HG03103 (cell line): Measurements from ENCODE around the gene TNFRSF12A.
"Not testable (repeated sequence)": the region's sequence is repeated elsewhere in the genome, so short reads cannot be mapped to it uniquely, and the experiment has no call there.

Source experiments
- ATAC-seq: cut with Tn5 transposase; IDR thresholded peaks from one replicate; pipeline ENCODE4 v1.9.1; 2021; ENCODE audit warnings: low read depth; ENCODE audit not compliant: unreplicated experiment

TNFRSF12A gene

DNA sequence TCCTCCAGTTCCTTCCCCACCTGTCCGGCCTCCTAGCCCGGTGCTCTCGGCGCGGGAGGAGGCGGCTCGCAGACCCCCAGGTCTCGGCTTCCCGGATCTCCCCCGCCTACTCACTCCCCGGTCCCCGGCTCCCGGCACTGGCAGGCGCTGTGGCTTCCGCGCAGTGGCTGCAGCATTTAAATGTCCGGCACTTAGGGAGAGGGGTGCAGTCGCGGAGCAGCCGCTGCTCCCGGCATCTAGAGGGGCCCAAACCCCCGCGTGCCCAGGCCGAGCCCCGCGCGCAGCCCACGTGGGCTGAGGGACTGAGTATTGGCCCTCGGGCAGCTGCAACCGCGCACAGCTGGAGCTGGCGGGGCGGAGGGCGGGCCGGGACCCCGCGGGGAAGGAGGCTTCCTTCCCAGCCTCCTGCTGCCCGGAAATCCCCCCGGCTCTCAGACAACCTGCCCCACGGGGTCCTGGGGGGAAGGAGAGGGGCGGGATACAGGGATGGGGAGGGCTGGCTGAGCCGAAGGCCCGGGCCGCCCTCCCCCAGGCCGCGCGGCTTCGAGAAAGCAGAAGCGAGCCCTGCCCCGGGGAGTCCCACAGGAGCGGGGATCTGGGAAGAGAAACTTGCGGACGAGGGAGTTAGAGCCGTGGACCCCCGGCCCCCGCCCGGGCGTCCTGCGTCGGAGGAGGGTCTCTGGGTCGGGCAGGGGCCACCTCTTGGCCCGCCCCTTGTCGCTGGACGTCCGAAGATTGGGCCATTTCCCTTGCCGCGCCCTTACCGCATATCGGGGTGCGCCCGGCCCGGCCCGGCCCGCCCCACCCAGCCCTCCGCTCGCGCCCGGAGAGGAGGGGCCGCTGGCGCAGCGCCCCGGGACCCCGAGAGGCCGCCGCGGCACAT is 25.8 kb downstream of the TNFRSF12A start, which contains the start of gene MMP25:
TSS of gene MMP25 (plus strand) at position 804 of the 883 bp plus-strand sequence. CDS start 357 bp downstream, outside the sequence.
- ATAC-seq = no peak

DNA sequence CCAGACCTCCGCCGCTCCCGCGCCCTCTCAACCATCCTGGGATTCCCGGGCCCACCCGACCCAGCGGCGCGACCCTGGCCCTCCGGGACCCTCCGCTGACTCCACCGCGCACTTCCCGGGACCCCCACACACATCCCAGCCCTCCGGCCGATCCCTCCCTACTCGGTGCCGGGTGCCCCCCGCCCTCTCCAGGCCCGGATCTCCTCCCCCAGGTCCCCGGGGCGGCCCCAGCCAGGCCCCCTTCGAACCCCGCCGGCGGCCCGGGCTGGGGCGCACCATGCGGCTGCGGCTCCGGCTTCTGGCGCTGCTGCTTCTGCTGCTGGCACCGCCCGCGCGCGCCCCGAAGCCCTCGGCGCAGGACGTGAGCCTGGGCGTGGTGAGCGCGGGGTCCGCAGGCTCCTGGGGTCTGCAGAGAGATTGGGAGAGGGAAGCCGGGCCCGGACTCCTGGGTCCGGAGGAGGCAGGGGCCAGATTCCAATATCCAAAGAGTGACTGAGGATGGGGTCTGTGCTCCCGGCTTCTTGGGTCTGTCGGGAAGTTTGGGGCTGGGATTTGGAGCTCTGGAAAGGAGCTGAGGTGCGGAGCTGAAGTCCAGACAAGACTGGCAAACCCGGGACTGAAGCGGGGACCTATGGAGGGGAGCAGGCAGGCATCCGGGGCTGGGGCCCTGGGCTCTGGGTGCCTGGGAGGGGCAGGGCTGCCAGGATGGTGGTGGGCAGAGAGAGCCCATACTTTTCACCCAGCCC is 26.6 kb downstream of the TNFRSF12A start:
- no peak for ATAC-seq

DNA sequence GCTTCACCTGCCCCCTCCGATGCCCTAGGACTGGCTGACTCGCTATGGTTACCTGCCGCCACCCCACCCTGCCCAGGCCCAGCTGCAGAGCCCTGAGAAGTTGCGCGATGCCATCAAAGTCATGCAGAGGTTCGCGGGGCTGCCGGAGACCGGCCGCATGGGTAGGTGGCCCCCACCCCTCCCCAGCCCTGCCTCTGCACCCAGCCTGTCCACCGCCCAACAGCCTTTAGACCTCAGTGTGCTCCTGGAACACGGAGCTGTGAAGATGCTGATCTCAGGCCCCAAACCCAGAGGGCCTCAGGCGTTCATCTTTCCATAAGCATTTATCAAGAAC is 27.2 kb downstream of the TNFRSF12A start:
- ATAC-seq = no peak

DNA sequence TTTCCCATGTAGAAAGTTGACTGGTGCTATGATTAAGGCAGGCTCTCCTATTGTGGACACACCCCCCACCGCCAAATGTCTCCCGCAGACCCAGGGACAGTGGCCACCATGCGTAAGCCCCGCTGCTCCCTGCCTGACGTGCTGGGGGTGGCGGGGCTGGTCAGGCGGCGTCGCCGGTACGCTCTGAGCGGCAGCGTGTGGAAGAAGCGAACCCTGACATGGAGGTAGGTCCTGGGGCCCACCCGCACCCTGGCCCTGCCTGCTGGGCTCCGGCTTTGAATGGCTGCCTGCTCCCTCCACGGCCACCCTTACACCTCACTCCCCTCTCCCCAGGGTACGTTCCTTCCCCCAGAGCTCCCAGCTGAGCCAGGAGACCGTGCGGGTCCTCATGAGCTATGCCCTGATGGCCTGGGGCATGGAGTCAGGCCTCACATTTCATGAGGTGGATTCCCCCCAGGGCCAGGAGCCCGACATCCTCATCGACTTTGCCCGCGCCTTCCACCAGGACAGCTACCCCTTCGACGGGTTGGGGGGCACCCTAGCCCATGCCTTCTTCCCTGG is 29.8 kb downstream of the TNFRSF12A start:
- ATAC-seq = no peak

DNA sequence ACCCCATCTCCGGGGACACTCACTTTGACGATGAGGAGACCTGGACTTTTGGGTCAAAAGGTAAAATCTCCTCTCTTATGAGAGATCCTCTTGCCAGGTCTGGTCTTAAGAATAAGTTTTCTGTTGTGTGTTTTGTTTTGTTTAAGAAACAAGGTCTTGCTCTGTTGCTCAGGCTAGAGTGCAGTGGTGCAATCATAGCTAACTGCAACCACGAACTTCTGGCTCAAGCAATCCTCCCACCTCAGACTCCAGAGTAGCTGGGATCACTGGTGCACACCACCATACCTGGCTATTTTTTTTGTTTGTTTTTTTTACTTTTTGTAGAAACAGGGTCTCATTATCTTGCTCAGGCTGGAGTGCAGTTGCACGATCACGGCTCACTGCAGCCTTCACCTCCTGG is 30.3 kb downstream of the TNFRSF12A start:
- no peak for ATAC-seq

DNA sequence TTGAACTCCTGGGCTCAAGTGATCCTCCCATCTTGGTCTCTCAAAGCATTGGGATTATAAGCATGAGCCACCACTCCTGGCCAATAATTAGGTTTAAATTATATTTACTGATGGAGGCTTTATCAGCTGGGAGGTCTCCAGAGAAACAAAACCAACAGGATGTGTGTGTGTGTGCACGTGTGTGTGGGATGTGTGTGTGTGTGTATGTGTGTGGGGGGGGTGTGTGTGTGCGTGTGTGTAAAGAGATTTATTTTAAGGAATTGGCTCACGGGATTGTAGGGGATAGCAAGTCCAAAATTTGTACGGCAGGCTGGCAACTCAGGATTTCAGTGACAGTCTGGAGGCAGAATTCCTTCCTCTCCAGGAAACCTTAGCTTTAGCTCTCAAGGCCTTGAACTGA is 30.8 kb downstream of the TNFRSF12A start:
- ATAC-seq = no peak

DNA sequence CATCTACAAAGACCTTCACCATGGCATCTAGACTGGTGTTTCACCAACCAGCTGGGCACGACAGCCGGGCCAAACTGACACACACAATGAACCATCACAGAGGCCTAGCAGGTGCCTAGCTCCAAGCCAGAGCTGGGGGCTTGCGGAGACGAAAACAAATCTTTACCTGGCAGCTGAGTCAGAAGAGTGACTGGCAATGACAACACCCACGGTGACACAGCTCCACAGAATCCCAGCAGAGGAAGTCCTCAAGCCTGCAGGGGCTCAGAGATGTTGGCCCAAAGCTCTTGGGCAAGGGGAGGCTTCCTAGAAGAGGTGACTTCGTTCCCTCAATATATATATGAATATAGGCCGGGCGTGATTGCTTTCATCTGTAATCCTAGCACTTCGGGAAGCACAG is 31.3 kb downstream of the TNFRSF12A start:
- no peak for ATAC-seq

DNA sequence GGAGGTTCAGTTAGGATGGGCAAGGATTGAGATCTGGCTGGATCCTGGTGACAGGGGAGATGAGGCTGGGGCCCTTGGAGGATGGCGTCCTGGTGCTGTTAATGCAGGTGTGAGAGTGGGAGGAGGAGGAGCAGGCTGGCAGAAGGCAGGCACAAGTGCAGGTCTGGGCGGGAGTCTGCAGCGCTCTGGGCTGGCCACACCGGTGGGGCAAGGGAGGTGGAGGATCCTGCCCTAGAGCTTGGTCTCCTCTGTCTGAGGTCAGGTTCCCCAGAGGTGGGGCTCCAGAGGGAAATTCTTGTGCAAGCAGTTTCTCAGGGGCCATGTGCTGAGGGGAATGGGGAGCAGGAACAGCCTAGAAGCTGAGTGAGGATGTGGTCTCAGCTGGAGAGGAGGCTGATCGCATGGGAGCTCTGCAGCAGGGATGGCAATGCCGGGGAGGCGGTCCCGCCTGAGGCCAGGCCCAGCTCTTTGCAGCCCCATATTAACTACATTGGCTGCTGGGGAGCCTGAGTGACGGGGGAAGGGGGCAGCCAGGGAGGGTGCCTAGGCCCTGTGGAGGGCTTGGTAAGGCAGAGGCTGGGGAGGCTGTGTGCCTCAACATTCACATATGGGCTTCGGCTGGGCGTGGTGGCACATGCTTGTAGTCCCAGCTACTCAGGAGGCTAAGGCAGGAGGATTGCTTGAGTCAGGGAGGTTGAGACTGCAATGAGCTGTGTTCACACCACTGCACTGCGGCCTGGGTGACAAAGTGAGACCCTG is 32.6 kb downstream of the TNFRSF12A start:
- ATAC-seq = not testable (repeated sequence)

DNA sequence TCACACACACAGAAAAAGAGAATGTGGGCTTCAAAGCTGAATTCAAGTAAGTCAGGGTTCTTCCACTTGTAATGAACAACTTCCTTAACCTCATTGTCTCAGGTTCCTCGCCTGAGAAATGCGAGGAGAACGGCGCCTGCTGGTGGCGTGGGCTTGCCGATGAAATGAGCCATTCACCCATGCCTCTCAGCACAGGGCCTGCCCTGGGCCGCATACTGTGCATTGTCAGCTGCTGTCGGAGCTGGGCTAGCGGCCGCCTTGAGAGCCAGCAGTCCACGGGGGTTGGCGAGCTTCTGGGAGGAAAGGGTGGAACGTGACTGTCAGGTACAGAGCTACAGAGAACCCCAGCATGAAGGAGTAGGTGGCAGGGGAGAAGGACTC is 33.2 kb downstream of the TNFRSF12A start:
- not testable (repeated sequence) for ATAC-seq

DNA sequence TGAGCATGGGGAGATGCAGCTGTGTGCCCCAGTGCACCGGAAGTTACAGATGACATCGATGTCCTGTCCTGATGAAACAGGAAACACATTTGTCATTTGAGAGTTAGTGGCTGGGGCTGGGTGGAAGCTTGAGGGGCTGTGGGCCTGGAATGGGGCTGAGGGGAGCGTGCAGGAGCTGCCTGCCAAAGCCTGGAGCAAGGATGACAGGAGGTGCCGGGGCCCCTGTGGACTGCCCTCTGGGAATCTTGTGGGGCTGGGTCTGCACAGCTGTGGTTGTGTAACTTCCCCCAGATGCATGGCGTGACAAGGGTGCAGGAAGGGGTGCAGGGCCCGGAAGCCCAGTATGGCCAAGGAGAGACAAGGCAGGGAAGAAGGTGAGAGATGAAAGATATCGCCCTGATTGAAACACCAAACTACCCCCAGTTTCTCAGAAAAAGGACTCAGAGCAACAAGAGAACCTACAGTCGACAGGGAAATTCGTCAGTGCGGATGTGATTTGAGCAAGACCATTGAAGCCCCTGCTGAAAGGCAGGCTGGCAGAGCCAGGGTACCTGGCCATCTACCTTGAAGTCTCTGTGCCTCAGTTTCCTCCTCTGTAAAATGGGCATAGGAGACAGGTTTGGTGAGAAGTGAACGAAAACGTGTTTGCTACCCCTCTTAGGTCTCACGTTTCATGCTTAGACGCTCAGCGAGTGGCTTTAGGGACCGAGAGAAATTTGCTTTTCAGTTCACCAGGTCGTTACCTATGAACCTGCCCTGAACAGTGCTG is 35.0 kb downstream of the TNFRSF12A start:
- no peak for ATAC-seq

DNA sequence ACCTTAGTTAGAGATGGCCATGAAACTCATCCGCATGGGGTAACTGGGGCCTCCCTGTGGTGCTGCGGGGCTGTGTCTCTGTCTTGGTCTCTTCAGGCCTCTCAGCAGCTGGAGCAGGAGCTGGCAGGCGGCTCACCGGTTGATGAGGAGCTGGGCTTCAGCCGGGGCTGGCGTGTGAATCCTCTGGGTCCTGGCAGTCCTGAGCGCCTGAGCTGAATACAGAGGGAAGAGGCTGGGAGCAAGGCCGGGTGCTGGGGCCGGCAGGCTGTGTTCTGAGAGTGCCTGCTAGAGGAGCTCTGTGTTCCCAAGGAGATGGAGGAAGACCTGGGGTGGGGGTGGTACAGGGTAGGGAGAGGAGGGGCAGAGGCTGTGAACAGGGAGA is 35.6 kb downstream of the TNFRSF12A start:
- ATAC-seq = not testable (repeated sequence)

DNA sequence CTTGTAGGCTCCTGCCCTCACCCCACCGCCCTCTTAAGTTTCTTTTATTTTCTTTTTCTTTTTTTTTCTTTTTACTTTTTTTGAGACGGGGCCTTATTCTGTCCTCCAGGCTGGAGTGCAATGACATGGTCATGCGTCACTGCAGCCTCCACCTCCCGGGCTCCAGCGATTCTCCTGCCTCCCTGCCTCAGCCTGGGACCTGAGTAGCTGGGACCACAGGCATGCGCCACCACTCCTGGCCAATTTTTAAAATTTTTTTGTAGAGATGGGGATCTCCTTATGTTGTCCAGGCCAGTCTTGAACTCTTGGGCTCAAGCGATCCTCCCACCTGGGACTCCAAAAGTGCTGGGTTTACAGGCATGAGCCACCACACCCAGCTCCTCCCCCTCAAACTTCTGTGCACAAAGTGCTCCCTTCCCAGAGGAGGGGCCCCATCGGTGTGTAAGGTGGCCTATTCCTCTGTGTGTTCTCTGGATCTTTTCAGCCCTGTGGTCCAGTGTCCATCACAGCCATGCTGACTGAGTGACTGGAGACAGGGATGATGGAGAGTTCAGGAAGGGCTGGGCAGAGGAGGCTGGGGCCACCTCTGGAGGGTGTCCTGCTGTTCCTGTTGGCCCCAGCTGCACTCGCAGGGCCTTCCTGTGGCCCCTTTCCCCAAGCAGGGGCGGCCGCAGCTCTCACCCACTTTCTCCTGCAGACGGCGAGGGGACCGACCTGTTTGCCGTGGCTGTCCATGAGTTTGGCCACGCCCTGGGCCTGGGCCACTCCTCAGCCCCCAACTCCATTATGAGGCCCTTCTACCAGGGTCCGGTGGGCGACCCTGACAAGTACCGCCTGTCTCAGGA is 36.4 kb downstream of the TNFRSF12A start:
- ATAC-seq = no peak

DNA sequence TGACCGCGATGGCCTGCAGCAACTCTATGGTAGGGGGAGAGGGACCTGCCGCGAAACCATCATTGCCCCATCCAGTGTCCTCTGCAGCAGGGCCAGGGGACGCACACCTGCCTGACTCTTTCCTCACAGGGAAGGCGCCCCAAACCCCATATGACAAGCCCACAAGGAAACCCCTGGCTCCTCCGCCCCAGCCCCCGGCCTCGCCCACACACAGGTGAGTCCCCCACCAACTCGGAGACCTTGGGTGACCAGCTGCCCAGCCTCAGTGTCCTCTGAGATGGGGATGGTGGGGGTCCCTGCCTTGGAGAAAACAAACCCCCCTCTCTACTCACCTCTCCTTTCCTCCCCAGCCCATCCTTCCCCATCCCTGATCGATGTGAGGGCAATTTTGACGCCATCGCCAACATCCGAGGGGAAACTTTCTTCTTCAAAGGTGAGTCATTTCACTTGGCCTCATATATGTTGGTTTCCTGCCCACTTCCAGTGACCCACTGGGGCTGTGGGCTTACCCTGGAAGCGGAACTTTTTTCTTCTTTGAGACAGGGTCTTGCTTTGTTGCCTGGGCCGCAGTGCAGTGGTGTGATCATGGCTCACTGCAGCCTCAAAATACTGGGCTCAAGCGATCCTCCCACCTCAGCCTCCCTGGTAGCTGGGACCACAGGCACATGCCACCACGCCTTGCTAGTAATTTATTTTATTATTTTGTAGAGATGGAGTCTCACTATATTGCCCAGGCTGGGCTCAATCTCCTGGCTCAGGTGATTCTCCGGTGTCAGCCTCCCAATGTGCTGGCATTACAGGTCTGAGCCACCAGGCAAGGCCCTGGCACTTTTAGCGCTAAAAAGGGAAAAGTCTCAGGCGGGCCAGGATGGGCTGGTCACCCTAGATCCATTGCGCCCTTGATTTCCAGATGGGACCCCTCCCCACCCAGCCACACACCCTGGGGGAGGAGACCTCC is 37.3 kb downstream of the TNFRSF12A start:
- ATAC-seq = no peak

DNA sequence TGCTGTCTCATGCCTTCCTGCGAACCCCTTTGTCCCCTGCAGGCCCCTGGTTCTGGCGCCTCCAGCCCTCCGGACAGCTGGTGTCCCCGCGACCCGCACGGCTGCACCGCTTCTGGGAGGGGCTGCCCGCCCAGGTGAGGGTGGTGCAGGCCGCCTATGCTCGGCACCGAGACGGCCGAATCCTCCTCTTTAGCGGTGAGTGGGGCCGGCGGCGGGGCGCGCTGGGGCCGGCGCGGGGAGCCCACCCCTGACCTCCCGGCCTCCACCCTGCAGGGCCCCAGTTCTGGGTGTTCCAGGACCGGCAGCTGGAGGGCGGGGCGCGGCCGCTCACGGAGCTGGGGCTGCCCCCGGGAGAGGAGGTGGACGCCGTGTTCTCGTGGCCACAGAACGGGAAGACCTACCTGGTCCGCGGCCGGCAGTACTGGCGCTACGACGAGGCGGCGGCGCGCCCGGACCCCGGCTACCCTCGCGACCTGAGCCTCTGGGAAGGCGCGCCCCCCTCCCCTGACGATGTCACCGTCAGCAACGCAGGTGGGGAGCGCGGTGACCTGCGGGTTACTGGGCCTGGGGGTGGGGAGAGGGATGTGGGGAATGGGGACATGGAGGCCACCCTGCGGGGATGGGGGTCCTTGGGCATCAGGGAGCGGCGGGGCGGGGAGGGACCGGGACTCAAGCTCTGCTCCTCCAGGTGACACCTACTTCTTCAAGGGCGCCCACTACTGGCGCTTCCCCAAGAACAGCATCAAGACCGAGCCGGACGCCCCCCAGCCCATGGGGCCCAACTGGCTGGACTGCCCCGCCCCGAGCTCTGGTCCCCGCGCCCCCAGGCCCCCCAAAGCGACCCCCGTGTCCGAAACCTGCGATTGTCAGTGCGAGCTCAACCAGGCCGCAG is 38.2 kb downstream of the TNFRSF12A start:
- no peak for ATAC-seq

DNA sequence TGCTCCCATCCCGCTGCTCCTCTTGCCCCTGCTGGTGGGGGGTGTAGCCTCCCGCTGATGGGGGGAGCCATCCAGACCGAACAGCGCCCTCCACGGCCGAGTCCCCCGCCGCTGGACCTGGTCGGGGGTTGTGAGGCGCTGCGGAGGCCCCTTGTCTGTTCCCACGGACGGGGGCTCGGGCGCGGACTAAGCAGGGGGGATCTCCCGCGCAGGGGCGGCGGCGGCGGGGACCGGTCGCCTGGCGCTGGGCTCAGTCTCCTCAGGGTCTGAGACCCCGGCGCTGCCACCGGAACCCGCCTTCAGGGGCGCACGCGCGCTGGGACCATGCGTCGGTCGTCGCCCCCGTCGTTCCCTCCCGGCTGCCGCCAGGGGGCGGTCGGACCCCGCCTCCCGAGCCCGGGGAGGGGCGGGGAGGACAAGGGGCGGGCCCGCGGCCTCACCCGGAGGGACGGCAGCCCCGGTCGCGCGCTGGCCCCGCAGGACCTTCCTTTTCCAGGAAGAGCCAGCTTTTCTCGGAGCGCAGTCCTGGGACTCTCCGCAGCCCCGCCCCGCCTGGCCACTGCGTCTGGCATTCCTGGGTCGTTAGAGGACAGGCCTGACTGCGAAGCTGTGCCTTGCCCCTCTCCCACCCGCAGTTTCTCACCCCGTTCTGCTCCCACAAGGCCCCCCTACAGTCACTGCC is 39.0 kb downstream of the TNFRSF12A start:
- ATAC-seq = peak; percentile 72

DNA sequence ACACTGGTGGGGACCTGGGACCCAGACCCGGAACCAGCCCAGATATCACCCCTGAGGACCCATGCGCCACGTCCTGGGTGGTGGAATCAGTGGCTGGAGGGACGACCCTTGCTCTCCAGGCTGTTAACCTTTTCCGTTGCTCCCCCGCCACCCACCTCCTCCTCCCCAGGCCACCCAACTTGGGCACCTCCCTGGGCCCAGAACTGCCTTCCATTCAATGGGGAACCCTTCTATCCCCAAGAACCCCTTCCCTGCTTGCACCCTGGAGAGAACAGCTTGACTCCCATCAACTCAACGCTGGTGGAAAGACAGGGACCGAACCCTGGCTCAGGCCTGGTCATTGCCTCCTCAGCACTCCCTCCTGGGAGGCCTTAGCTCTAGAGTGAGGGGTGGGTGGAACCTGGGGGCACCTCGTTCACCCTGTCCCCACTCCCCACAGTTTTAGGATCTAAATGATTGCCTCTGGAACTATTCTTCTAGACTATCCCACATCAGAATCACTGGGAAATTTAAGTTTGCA is 39.6 kb downstream of the TNFRSF12A start:
- no peak for ATAC-seq
